HEK293 (cell line): ENCODE data around the gene VRK3.

Source experiments
- OVOL3 ChIP-seq: fragments of 450-650 bp; formaldehyde crosslinking; IDR thresholded peaks from 2 replicates; pipeline ENCODE4 v1.5.1; 2016; ENCODE audit warnings: missing biosample characterization, missing genetic modification characterization
- ZNF157 ChIP-seq: fragments of 450-650 bp; formaldehyde crosslinking; IDR thresholded peaks from 2 replicates; pipeline ENCODE4 v1.5.1; 2016; ENCODE audit warnings: missing biosample characterization, missing genetic modification characterization
- ZNF37A ChIP-seq: fragments of 450-650 bp; IDR thresholded peaks from 2 replicates; pipeline ENCODE4 v1.5.1; 2018; ENCODE audit warnings: missing biosample characterization, missing genetic modification characterization
- ZNF777 ChIP-seq: fragments of 450-650 bp; formaldehyde crosslinking; IDR thresholded peaks from 2 replicates; pipeline ENCODE4 v1.5.1; 2017; ENCODE audit warnings: missing biosample characterization, missing genetic modification characterization, borderline replicate concordance
- TF ChIP-seq, protein P1 (sequence below): fragments of 450-650 bp; formaldehyde crosslinking; IDR thresholded peaks from 2 replicates; pipeline ENCODE4 v1.5.1; 2016; ENCODE audit warnings: missing biosample characterization, missing genetic modification characterization
- TF ChIP-seq, protein P2 (sequence below): fragments of 450-650 bp; formaldehyde crosslinking; IDR thresholded peaks from 2 replicates; pipeline ENCODE4 v1.5.1; 2016; ENCODE audit warnings: missing biosample characterization, missing genetic modification characterization

- no peak for TF ChIP-seq OVOL3 (tag by site-specific recombination)
- TF ChIP-seq ZNF777 (tag by site-specific recombination): no peak
- no peak for TF ChIP-seq ZNF157
- TF ChIP-seq ZNF37A (tag by site-specific recombination): no peak
- TF ChIP-seq, protein P1, sequence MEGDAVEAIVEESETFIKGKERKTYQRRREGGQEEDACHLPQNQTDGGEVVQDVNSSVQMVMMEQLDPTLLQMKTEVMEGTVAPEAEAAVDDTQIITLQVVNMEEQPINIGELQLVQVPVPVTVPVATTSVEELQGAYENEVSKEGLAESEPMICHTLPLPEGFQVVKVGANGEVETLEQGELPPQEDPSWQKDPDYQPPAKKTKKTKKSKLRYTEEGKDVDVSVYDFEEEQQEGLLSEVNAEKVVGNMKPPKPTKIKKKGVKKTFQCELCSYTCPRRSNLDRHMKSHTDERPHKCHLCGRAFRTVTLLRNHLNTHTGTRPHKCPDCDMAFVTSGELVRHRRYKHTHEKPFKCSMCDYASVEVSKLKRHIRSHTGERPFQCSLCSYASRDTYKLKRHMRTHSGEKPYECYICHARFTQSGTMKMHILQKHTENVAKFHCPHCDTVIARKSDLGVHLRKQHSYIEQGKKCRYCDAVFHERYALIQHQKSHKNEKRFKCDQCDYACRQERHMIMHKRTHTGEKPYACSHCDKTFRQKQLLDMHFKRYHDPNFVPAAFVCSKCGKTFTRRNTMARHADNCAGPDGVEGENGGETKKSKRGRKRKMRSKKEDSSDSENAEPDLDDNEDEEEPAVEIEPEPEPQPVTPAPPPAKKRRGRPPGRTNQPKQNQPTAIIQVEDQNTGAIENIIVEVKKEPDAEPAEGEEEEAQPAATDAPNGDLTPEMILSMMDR (tag by site-specific recombination): no peak
- TF ChIP-seq, protein P2, sequence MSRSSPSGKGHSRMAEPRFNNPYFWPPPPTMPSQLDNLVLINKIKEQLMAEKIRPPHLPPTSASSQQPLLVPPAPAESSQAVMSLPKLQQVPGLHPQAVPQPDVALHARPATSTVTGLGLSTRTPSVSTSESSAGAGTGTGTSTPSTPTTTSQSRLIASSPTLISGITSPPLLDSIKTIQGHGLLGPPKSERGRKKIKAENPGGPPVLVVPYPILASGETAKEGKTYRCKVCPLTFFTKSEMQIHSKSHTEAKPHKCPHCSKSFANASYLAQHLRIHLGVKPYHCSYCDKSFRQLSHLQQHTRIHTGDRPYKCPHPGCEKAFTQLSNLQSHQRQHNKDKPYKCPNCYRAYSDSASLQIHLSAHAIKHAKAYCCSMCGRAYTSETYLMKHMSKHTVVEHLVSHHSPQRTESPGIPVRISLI (tag by site-specific recombination): no peak
These were observed 67.8 kb downstream of the VRK3 start for GRCh38 chr19:49957262-49957915.
